A549 treated with AZD9567 at 1 μM for 4 hours (cell line): ENCODE measurements around the gene FAHD2A. TPM values are rescaled to one million over a fixed set of nuclear protein-coding genes. Genes with fewer than 3 reads are reported as not detected.

ENCODE experiments used
- total RNA-seq: library from RNA; stranded (reverse); fragments of 200-300 nt; extraction: Qiagen RNA extraction; gene quantifications from 5 replicates; pipeline ENCODE4 v1.2.3, GENCODE V29; 2022; ENCODE audit not compliant: insufficient read depth

Gene FAHD2A
- total RNA-seq, result 29.6 to 38.6 TPM (median 31.0 TPM) in 5 replicates

GRCh38 chr2:95402370-95403203 lies at the start of gene FAHD2A:
TSS of gene FAHD2A (plus strand) at chr2:95402708. CDS start at chr2:95405559, 2,851 bp downstream.

Other genes starting within 250 kb of the FAHD2A start
- gene ZNF514, start 242.9 kb upstream of the FAHD2A start, total RNA-seq, result 4.4 to 7.4 TPM (median 6.9 TPM) in 5 replicates
- gene ZNF2, start 236.9 kb upstream of the FAHD2A start, total RNA-seq, result 3.2 to 6.4 TPM (median 3.6 TPM) in 5 replicates
- 0.39 to 0.54 TPM (median 0.48 TPM) in 4 of 5 replicates, not detected in the other for gene ZNF892, start 195.2 kb upstream of the FAHD2A start, total RNA-seq
- 0.02 to 0.07 TPM (median 0.05 TPM) in 4 of 5 replicates, not detected in the other for gene PROM2, start 128.3 kb upstream of the FAHD2A start, total RNA-seq
- 0.70 to 1.9 TPM (median 1.7 TPM) in 5 replicates for gene KCNIP3, start 105.4 kb upstream of the FAHD2A start, total RNA-seq
- 0.13 to 0.17 TPM in 2 of 5 replicates, not detected in the others for gene TRIM43B, start 82.0 kb downstream of the FAHD2A start, total RNA-seq
- 0.05 to 0.16 TPM (median 0.09 TPM) in 3 of 5 replicates, not detected in the others for gene TRIM43, start 189.3 kb downstream of the FAHD2A start, total RNA-seq